ENCODE measurements around the gene GPATCH1. TPM values are rescaled to one million over a fixed set of nuclear protein-coding genes. Genes with fewer than 3 reads are reported as not detected.

GPATCH1 gene
- total and polyA plus RNA-seq, 2 of the 4 experiments (the other 2 are of a cell fraction): 5.1 to 7.5 TPM

DNA sequence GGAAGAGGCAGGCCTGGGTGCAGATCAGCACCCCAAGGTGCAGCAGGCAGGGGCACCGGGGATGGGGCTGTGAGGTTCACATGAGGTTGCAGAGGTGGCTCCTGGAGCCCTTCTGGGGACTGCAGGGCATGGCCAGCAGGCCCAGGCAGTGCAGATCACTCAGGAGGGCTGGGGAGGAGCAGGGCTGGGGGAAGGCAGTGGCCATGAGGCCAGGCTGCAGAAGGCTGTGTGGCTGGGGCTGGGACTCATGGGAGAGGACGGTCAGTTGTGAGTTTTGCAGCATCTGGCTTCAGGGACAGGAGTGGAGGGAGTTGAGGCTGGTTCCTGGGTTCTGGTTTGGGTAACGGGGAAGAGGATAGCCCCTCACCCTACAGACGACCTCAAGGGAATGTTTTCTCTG is 58.2 kb downstream of the GPATCH1 start:
- Histone ChIP-seq H4K91ac (ENCODE audit: insufficient read depth, low read depth, low read length) (no peak overlapping the region), H2BK5ac (ENCODE audit: low read depth, low read length, poor library complexity, severe bottlenecking) (no peak overlapping the region), H2BK20ac (ENCODE audit: low read depth, low read length) (no peak overlapping the region), H3K36me3 (ENCODE audit: control insufficient read depth, insufficient read depth, low read length) (no peaks in the 10 kb centered on the region), H3K23ac (ENCODE audit: low read depth, low read length) (no peak overlapping the region), H2BK15ac (ENCODE audit: low read depth, low read length) (no peak overlapping the region), H4K20me1 (ENCODE audit: insufficient read depth, low read length) (no peaks in the 10 kb centered on the region), H3K18ac (ENCODE audit: low read depth, low read length) (no peak overlapping the region), H3K4me2 (ENCODE audit: low read depth, low read length) (no peak overlapping the region), H3K14ac (replicated peaks; ENCODE audit: low read depth, low read length) (no peak overlapping the region), H3K79me1 (ENCODE audit: low read depth in 1 of 2, low read length in 2 of 2) (no peaks in the 10 kb centered on the region), H3K9ac (ENCODE audit: low read depth, low read length) (no peak overlapping the region), H3K56ac (ENCODE audit: extremely low read depth, insufficient read depth, low read length) (no peak overlapping the region), H3K27me3 (ENCODE audit: control insufficient read depth, insufficient read depth, low read length) (peaks cover 2% of the 10 kb centered on the region; the same call in 1 of the 2 replicates), H2AK9ac (replicated peaks; ENCODE audit: low read depth, low read length, poor library complexity) (no peak overlapping the region), H2BK120ac (ENCODE audit: low read depth, low read length) (no peak overlapping the region), H3K4ac (ENCODE audit: low read depth, low read length) (no peak overlapping the region), H4K8ac (ENCODE audit: low read depth in 2 of 2, low read length in 2 of 2) (no peak overlapping the region), H3K27ac (ENCODE audit: insufficient read depth, low read length) (no peak overlapping the region), H2AK5ac (ENCODE audit: low read depth, low read length) (no peak overlapping the region), H3K9me1 (ENCODE audit: insufficient read depth, low read length) (no peaks in the 10 kb centered on the region), H2AFZ (replicated peaks; ENCODE audit: low read length, poor library complexity) (peak overlapping the region; percentile 17), H3K4me3 (ENCODE audit: insufficient read depth, low read depth, low read length) (no peak overlapping the region), H4K5ac (ENCODE audit: low read depth, low read length) (no peak overlapping the region), H3K9me3 (ENCODE audit: control insufficient read depth, insufficient read depth, low read length) (no peaks in the 10 kb centered on the region), H3K4me1 (ENCODE audit: control insufficient read depth, insufficient read depth, low read length) (no peaks in the 10 kb centered on the region)
- ChIA-PET POLR2A (ENCODE audit: unreplicated experiment) (no interaction called here), CTCF (interaction anchor here (1.8 kb wide), 1 partner anchor 45 kb away, joined by 6 read pairs; no protein-coding TSS in a partner anchor)
- dilution Hi-C loops (cut with HindIII; ENCODE audit: low sequenced_read_pairs, unreplicated experiment): no loop called here
- no peak for TF ChIP-seq CEBPB (IDR thresholded peaks at IDR 0.05; ENCODE audit: low read depth, low read length)
- TF ChIP-seq FOS (IDR thresholded peaks at IDR 0.05; ENCODE audit: low read depth, low read length): no peak
- TF ChIP-seq MXI1 (IDR thresholded peaks at IDR 0.05; ENCODE audit: borderline replicate concordance, low read depth, low read length): no peak
- in situ Hi-C loops (cut with MboI; ENCODE audit: low sequenced_read_pairs): loop anchor here (10.0 kb wide), 1 partner anchor 46 kb away; no protein-coding TSS in a partner anchor
- intact Hi-C loops (cut with micrococcal nuclease): no loop called here
- DNase-seq (no peak), ATAC-seq (ENCODE audit: low read depth) (no peak)
- no CpG with 5 or more reads among the region's 4 CpGs for WGBS, 2 experiments (ENCODE audit: extremely low coverage in 2 of 2, insufficient read length in 1 of 2)
- BruUV-seq (replicated peaks): no TSS peak

Data from IMR-90 (cell line).